Neuronal stem cell (in vitro differentiated cells): ENCODE measurements around the gene PEX14.

Experiments used
- DNase-seq: peaks from one replicate; pipeline ENCODE4 v3.0.0-alpha.2; 2013; ENCODE audit warnings: low spot score
- H2AFZ ChIP-seq: one replicate; pipeline ENCODE4 v1.6.1; 2013; ENCODE audit warnings: mild to moderate bottlenecking, low read length, inconsistent platforms
- H2AK5ac ChIP-seq: 2 replicates; pipeline ENCODE4 v1.6.1; 2013; ENCODE audit warnings: low read depth, mild to moderate bottlenecking, inconsistent platforms, low read length, moderate library complexity, mixed read lengths
- H2BK120ac ChIP-seq: 2 replicates; pipeline ENCODE4 v1.6.1; 2013; ENCODE audit warnings: low read depth, mild to moderate bottlenecking, inconsistent platforms, low read length, moderate library complexity, mixed read lengths
- H2BK12ac ChIP-seq: one replicate; pipeline ENCODE4 v1.6.1; 2013; ENCODE audit warnings: low read length, inconsistent platforms
- H2BK15ac ChIP-seq: 2 replicates; pipeline ENCODE4 v1.6.1; 2013; ENCODE audit warnings: mild to moderate bottlenecking, low read length, inconsistent platforms, mixed read lengths
- H2BK5ac ChIP-seq: one replicate; pipeline ENCODE4 v1.6.1; 2013; ENCODE audit warnings: inconsistent platforms, mild to moderate bottlenecking, low read length, moderate library complexity
- H3K14ac ChIP-seq: one replicate; pipeline ENCODE4 v1.6.1; 2013; ENCODE audit warnings: low read length, inconsistent platforms
- H3K18ac ChIP-seq: 2 replicates; pipeline ENCODE4 v1.6.1; 2013; ENCODE audit warnings: low read length, inconsistent platforms
- H3K23ac ChIP-seq: 2 replicates; pipeline ENCODE4 v1.6.1; 2013; ENCODE audit warnings: low read depth, mild to moderate bottlenecking, mixed read lengths, low read length, inconsistent platforms; ENCODE audit not compliant: poor library complexity
- H3K27ac ChIP-seq: replicated peaks from 3 replicates; pipeline ENCODE4 v1.5.1; 2013; ENCODE audit warnings: low read length, inconsistent platforms
- H3K27me3 ChIP-seq, 3 experiments: 2 replicates each; pipeline ENCODE4 v1.6.1; 2013; ENCODE audit warnings: low read length in 3 of 3, mild to moderate bottlenecking in 2 of 3, inconsistent platforms in 1 of 3, low read depth in 1 of 3, mixed read lengths in 1 of 3, moderate library complexity in 1 of 3; ENCODE audit not compliant: control insufficient read depth in 3 of 3, insufficient read depth in 3 of 3
- H3K36me3 ChIP-seq, 2 donors: replicated peaks in 1 of 2; 2 replicates each; pipeline ENCODE4 v1.6.1; 2013; ENCODE audit warnings: low read length in 2 of 2; ENCODE audit not compliant: control insufficient read depth in 2 of 2, insufficient read depth in 2 of 2
- H3K4ac ChIP-seq: 2 replicates; pipeline ENCODE4 v1.6.1; 2013; ENCODE audit warnings: inconsistent platforms, mild to moderate bottlenecking, low read length, moderate library complexity
- H3K4me1 ChIP-seq, 2 donors: 1 replicate in 1 of 2; 2 replicates in 1 of 2; pipeline ENCODE4 v1.6.1; 2013; ENCODE audit warnings: low read length in 2 of 2, low read depth in 1 of 2; ENCODE audit not compliant: control insufficient read depth in 2 of 2, insufficient read depth in 1 of 2
- H3K4me2 ChIP-seq: one replicate; pipeline ENCODE4 v1.6.1; 2013; ENCODE audit warnings: mild to moderate bottlenecking, low read length, inconsistent platforms; ENCODE audit not compliant: insufficient read depth, poor library complexity, severe bottlenecking
- H3K4me3 ChIP-seq, 2 donors: 2 replicates each; pipeline ENCODE4 v1.5.1; 2013; ENCODE audit warnings: low read length in 2 of 2, mild to moderate bottlenecking in 2 of 2, inconsistent platforms in 1 of 2, moderate library complexity in 1 of 2
- H3K79me1 ChIP-seq: one replicate; pipeline ENCODE4 v1.6.1; 2013; ENCODE audit warnings: low read depth, mild to moderate bottlenecking, inconsistent platforms, low read length, moderate library complexity
- H3K9ac ChIP-seq: one replicate; pipeline ENCODE4 v1.6.1; 2013; ENCODE audit warnings: mild to moderate bottlenecking, low read depth, low read length, inconsistent platforms; ENCODE audit not compliant: poor library complexity
- H3K9me3 ChIP-seq, 2 donors: replicated peaks in 1 of 2; 2 replicates each; pipeline versions ENCODE3 to v1.6.1; 2013; ENCODE audit warnings: low read length in 2 of 2, mild to moderate bottlenecking in 2 of 2, inconsistent platforms in 1 of 2, low read depth in 1 of 2, mixed read lengths in 1 of 2, moderate library complexity in 1 of 2; ENCODE audit not compliant: control insufficient read depth in 2 of 2, insufficient read depth in 1 of 2
- H4K8ac ChIP-seq: one replicate; pipeline ENCODE4 v1.6.1; 2013; ENCODE audit warnings: low read depth, mild to moderate bottlenecking, inconsistent platforms, low read length, moderate library complexity
- H4K91ac ChIP-seq: one replicate; pipeline ENCODE4 v1.6.1; 2013; ENCODE audit warnings: low read length, low read depth, mild to moderate bottlenecking, inconsistent platforms; ENCODE audit not compliant: poor library complexity
- WGBS, 2 donors: extraction: QIAGEN DNeasy Blood & Tissue Kit; methylation state at CpG; one replicate each; pipeline ENCODE4 v1.1.7; 2013; ENCODE audit warnings: missing lambda C conversion rate in 2 of 2, mixed read lengths in 1 of 2; ENCODE audit not compliant: insufficient read length in 2 of 2, insufficient replicate concordance in 1 of 2; ENCODE audit errors: extremely low coverage in 2 of 2; 5-methylcytosine and 5-hydroxymethylcytosine counted together

PEX14 gene

DNA sequence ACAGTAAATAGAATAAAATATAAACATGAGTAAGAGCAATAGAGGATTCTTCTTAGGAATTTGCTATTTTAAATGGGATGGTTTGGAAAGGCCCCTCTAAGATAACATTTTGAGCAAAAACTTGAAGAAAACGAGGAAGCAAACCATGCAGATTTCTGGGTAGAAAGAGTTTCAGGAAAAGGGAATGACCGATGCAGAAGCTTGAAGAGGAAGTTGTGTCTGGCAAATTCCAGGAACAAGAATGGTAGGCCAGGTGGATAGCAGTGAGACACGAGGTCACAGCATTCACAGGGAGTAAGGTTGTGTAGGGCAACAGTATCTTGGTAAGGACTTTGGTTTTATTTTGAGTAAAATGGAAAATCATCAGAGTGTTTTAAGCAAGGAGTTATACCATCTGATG is 108.9 kb downstream of the PEX14 start:
- Histone ChIP-seq H2AFZ (no peak overlapping the region), H2BK15ac (no peak overlapping the region), H3K4me1 (no peaks in the 10 kb centered on the region), H3K4ac (no peak overlapping the region), H3K27ac (no peak overlapping the region), H3K4me3 (no peak overlapping the region), H2BK120ac (no peak overlapping the region), H3K4me2 (no peak overlapping the region), H2BK5ac (no peak overlapping the region), H3K18ac (no peak overlapping the region), H2BK12ac (no peak overlapping the region), H3K14ac (no peak overlapping the region), H2AK5ac (no peak overlapping the region), H3K79me1 (no peaks in the 10 kb centered on the region), H4K91ac (no peak overlapping the region), H3K9ac (no peak overlapping the region), H3K23ac (no peak overlapping the region), H4K8ac (no peak overlapping the region), H3K27me3 (no peaks in the 10 kb centered on the region), H3K9me3 (peaks cover 0 to 2% of the 10 kb centered on the region in 2 donors), H3K36me3 (no peaks in the 10 kb centered on the region)
- DNase-seq: no peak
- no CpG with 5 or more reads among the region's 3 CpGs for WGBS, 2 donors

DNA sequence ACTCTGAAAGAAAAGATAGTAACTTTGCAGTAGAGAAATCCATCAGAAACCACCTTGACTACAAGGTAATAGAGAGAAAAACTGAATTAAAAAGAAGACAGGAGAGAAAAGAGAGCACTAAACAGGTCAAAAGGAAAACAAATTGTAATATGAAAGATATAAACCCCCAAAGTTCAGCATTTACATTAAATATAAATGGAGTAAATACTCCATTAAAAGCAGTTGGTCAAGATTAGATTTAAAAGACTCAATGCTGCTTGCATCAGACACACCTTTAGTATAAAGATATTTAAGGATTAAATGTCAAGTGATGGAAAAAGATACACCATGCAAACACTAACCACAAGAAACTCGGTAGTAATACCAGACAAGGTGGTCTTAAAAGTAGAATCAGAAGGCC is 110.5 kb downstream of the PEX14 start:
- Histone ChIP-seq H3K4me3 (no peak overlapping the region), H2AK5ac (no peak overlapping the region), H4K8ac (no peak overlapping the region), H2BK120ac (no peak overlapping the region), H3K18ac (no peak overlapping the region), H4K91ac (no peak overlapping the region), H3K9ac (no peak overlapping the region), H3K27ac (no peak overlapping the region), H3K9me3 (peaks cover 0 to 2% of the 10 kb centered on the region in 2 donors), H2BK12ac (no peak overlapping the region), H3K14ac (no peak overlapping the region), H2AFZ (no peak overlapping the region), H3K79me1 (no peaks in the 10 kb centered on the region), H2BK15ac (no peak overlapping the region), H3K27me3 (no peaks in the 10 kb centered on the region), H2BK5ac (no peak overlapping the region), H3K4me2 (no peak overlapping the region), H3K23ac (no peak overlapping the region), H3K4ac (no peak overlapping the region), H3K4me1 (no peaks in the 10 kb centered on the region), H3K36me3 (no peaks in the 10 kb centered on the region)
- no peak for DNase-seq
- WGBS, 2 donors: no CpG with 5 or more reads among the region's 1 CpG

GRCh38 chr1:10586125-10586524 is 111.4 kb downstream of the PEX14 start:
- H2BK5ac ChIP-seq: no peak overlapping the region
- no peaks in the 10 kb centered on the region for H3K27me3 ChIP-seq
- no CpG with 5 or more reads among the region's 5 CpGs for WGBS, 2 donors
- H2BK15ac ChIP-seq: no peak overlapping the region
- H2AK5ac ChIP-seq: no peak overlapping the region
- no peaks in the 10 kb centered on the region for H3K9me3 ChIP-seq
- no peak overlapping the region for H3K23ac ChIP-seq
- no peak overlapping the region for H4K8ac ChIP-seq
- H3K27ac ChIP-seq: no peak overlapping the region
- H2AFZ ChIP-seq: no peak overlapping the region
- peak overlapping the region in 1 of 2 donors; percentile 26 for H3K4me3 ChIP-seq
- no peaks in the 10 kb centered on the region for H3K36me3 ChIP-seq
- no peak overlapping the region for H3K14ac ChIP-seq
- no peaks in the 10 kb centered on the region for H3K79me1 ChIP-seq
- H3K4me1 ChIP-seq: no peaks in the 10 kb centered on the region
- no peak for DNase-seq
- no peak overlapping the region for H3K9ac ChIP-seq
- no peak overlapping the region for H3K4me2 ChIP-seq
- H2BK120ac ChIP-seq: no peak overlapping the region
- no peak overlapping the region for H4K91ac ChIP-seq
- no peak overlapping the region for H3K18ac ChIP-seq
- H2BK12ac ChIP-seq: no peak overlapping the region
- H3K4ac ChIP-seq: no peak overlapping the region

GRCh38 chr1:10588640-10589039 is 113.9 kb downstream of the PEX14 start:
- DNase-seq: no peak
- H3K4ac ChIP-seq: no peak overlapping the region
- no peaks in the 10 kb centered on the region for H3K27me3 ChIP-seq
- H3K4me2 ChIP-seq: no peak overlapping the region
- WGBS, 2 donors: no CpG with 5 or more reads among the region's 5 CpGs
- H4K8ac ChIP-seq: no peak overlapping the region
- no peak overlapping the region for H2BK5ac ChIP-seq
- no peaks in the 10 kb centered on the region for H3K79me1 ChIP-seq
- no peak overlapping the region for H3K23ac ChIP-seq
- no peak overlapping the region for H3K9ac ChIP-seq
- no peak overlapping the region for H3K14ac ChIP-seq
- H3K4me3 ChIP-seq: no peak overlapping the region
- no peak overlapping the region for H2AK5ac ChIP-seq
- H2AFZ ChIP-seq: no peak overlapping the region
- H3K36me3 ChIP-seq: no peaks in the 10 kb centered on the region
- H3K18ac ChIP-seq: no peak overlapping the region
- H3K4me1 ChIP-seq: peaks cover 0 to 4% of the 10 kb centered on the region in 2 donors
- H3K27ac ChIP-seq: no peak overlapping the region
- no peak overlapping the region for H2BK120ac ChIP-seq
- no peaks in the 10 kb centered on the region for H3K9me3 ChIP-seq
- H4K91ac ChIP-seq: no peak overlapping the region
- H2BK15ac ChIP-seq: no peak overlapping the region
- H2BK12ac ChIP-seq: no peak overlapping the region
